AG09319 (cell line): ENCODE measurements around the gene SLC6A1.
"Not testable (repeated sequence)": the region's sequence is repeated elsewhere in the genome, so short reads cannot be mapped to it uniquely, and the experiment has no call there.

ENCODE experiments used
- DNase-seq: peaks from one replicate; pipeline ENCODE4 v3.0.0-alpha.2; 2010; ENCODE audit warnings: low read depth; ENCODE audit errors: extremely low read depth
- CTCF ChIP-seq: IDR thresholded peaks from 2 replicates; pipeline ENCODE4 v1.5.1; 2011; ENCODE audit warnings: low read depth, mild to moderate bottlenecking, inconsistent platforms, low read length, moderate library complexity

The SLC6A1 gene

GRCh38 chr3:11062704-11063103 lies 70.2 kb downstream of the SLC6A1 start:
- TF ChIP-seq CTCF = no peak
- no peak for DNase-seq

GRCh38 chr3:11071096-11071755 lies 78.7 kb downstream of the SLC6A1 start:
- no peak for DNase-seq
- no peak for TF ChIP-seq CTCF

GRCh38 chr3:11072631-11073030 lies 80.1 kb downstream of the SLC6A1 start:
- DNase-seq = no peak
- no peak for TF ChIP-seq CTCF

- no peak for TF ChIP-seq CTCF
- no peak for DNase-seq
These were observed 81.5 kb downstream of the SLC6A1 start for GRCh38 chr3:11074011-11074410.

GRCh38 chr3:11074451-11074850 lies 81.9 kb downstream of the SLC6A1 start:
- no peak for DNase-seq
- no peak for TF ChIP-seq CTCF

GRCh38 chr3:11075122-11075521 lies 82.6 kb downstream of the SLC6A1 start:
- DNase-seq = not testable (repeated sequence)

GRCh38 chr3:11076711-11077110 lies 84.2 kb downstream of the SLC6A1 start:
- no peak for DNase-seq
- no peak for TF ChIP-seq CTCF

GRCh38 chr3:11077466-11077865 lies 84.9 kb downstream of the SLC6A1 start:
- no peak for TF ChIP-seq CTCF
- DNase-seq = no peak
